CMK (cell line): ENCODE data around the gene ABLIM1.

ENCODE experiments used
- DNase-seq: peaks from one replicate; pipeline ENCODE4 v3.0.0-alpha.2; 2010; ENCODE audit warnings: low read depth

ABLIM1 gene

DNA sequence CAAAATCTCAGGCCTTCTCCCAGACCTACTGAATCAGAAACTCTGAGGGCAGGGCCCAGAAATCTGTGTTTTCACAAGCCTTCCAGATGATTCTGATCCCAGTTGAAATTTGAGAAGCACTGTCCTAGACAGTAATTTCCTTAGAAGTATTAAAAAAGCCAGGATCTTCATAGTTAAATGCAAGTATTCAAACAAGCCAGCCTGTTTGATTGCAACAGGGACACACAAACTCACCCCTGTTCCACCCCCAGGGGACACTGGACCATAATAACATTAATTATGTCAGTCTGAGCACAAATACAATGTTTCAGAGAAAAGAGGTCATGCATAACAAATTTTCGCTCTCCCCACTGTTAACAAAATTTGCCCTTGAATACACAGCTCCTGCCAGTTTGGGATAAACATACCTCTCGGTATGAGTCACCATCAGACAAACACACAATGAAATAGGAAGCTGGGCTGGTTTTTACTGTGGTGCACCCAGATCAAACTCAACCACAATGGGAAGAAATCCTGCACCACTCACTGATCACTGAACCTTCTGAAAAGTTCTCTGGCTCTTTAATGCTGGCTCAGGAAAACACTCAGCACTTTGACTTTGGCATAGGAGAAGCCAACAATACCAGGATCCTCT, 34.3 kb downstream of the ABLIM1 start:
- DNase-seq = no peak

DNA sequence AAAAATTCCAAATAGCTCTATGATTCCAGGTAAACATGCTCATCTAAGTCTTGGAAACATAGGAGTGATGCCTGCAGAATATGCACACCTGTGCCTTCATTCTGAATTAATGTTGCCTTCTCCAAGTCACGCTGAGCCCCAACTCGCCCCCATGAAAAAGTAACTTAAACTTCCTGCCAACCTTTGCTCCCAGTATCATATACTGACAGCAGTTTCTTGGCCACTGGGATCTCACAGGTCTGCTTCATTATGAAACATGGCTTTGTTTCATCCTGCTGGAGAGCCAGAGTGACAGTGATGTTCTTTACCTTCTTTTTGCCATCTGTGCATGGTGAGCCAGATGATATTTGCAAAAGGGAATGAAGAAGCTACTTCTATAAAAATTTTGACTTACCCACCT, 34.9 kb downstream of the ABLIM1 start:
- DNase-seq = no peak

DNA sequence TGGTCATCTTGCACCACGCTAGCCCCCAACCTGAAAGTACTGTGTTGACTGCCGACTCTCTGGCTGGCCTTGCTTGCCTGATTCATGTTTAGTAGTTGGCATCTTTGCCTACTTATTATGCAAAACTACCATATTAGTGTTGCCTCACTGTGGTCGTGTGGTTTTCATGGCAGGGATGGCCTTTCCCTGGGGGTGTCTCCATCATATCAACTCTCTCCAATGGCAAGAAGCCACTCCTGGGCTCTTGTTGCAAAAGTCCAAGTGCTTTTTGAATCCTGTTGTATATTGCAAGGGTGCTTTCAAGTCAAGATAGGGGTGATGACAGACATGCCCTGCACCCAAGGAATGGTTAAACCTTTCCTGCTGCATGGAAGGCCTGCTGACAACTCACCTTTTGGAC, 39.4 kb downstream of the ABLIM1 start:
- no peak for DNase-seq

DNA sequence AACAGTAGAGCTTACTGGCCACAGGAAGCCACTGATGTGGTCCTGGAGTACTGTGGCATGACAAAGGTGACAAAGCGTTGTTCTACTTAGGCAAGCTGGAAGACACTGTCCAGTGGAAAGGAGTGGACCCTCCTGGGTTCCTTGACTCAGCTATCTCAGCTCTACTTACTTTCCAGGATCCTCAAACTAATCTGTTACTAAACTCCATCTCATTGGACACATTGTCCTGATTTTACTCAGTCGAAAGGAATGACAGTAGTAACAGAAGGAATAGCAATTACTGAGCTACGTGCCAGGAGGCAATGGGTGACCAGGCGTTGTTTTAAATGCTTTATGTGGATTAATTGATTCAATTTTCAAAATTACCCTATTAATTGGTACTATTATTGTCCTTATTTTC, 41.6 kb downstream of the ABLIM1 start:
- DNase-seq = no peak

DNA sequence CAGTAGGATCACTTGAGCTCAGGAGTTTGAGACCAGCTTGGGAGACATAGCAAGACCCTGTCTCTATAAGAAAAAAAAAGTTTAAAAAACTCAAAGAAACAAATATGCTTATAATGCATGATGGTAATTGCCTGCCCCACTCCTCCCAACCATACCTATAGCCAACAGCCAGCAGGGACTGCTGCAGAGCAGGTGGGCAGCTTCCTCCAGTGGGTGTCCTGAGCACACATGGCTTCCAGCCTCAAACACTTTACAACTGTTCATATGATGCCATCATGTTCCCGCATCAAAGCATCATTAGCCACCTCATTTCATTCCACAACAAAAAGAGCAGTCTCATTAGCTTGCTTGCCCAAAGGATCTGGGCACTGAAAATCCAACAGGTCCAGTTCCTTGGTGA, 42.0 kb downstream of the ABLIM1 start:
- DNase-seq = no peak

DNA sequence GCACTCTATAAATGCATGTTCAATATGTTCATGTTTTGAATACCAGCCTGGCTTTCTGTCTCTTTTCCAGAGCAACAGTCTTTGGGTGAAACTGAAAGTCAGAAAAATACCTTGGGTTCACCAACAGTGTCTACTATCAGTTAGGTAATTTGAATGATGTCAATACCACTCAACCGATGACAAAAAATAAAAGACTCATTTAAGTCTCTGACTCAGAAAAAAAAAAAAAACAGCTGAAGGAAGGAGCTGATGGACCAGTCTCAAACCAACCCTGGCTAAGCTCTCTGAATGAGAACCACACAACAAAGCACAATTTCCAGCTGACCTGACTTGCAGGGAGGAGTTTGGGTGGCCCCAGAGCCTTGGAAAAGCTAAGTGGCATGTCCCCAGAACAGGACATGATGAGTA, 42.5 kb downstream of the ABLIM1 start:
- DNase-seq = no peak

DNA sequence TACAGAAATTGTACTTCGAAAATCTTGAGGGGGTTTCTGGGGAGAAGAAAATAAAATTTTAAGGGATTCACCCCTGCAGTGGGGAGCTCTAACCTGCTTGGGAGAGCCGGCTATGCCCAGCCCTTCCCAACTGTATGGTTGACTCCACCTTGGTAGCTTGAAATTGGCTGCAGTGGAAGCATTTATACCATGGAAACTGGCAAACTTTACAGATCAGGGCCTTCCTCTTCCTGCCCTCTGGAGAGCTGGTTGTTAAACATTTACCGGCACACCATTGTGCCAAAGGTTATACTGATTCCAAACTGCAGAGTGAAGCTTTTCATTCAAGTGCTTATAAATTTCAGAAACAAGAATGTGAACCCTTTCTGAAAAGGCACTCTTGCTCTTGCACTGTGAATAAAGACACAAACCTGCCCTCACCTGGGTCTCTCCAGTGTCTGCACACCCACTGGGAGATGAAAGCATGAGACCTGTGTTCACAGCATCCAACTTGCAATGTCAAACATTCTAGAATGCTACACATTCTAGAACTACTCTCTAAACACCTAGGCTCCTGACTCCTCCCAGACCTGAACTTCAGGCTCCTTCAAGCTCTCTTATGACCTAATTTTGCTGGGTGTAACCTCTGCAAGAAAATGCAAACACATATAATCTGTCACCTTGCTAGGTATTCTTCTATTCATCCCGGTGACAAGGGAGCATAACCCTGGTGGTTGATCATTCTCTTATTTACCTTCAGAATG, 44.7 kb downstream of the ABLIM1 start:
- no peak for DNase-seq

DNA sequence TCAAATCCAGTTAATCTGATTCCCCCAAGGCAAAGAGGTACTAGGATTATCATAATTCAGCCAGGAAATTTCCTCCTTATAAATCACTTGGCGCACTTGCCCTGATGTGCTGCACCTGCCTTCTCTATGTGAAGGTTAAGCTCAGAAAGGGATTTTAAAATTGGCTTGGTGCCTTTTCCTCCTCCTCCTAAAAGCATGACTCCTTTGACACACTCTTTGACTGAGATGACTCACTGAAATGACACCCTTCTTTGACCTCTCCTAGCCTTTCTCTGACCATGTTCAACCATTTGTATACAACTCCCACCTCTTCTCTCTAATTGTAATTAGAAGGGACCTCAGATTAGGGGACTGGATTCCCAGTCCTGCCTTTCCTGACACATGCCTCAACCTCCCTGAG, 46.5 kb downstream of the ABLIM1 start:
- no peak for DNase-seq

DNA sequence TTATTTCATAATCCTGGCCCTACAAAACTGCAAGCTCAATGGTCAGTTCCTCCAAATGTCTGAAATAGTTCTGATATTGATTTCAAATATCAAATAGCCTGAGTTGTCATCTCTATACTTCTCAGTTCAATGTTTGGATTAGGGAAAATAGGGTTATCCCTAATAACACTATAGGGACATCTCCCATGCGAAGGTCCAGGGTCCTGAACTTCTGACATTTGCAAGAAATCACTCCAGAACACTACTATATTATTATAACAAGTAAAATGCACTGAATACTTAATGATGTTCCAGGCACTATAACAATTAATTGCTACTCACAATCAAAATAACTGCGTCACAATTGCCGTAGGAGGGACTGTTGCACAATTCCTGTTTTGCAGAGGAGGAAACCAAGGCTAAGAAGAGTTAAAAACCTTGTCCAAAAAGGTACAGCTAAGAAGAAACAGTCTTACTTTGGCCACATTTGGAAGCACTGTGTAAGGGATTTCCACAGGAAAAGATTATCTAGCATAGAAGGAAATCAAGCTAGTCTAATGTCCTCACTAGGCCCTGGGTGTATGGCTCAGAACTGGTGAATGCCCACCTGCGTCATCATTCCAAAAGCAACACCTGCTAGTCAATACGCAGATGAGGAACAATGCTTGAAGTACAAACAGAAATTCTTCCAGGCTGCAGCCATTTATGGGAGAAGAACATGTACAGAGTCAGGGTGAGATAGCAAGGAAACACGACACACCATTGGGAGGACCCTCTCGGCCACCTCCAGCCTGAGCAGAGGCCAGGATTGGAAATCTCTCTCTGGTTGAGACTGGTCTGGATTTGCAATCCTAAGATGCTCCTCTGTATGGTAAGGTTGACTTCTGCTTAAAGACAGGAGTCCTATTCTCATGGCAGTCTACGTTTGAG, 48.3 kb downstream of the ABLIM1 start:
- no peak for DNase-seq

DNA sequence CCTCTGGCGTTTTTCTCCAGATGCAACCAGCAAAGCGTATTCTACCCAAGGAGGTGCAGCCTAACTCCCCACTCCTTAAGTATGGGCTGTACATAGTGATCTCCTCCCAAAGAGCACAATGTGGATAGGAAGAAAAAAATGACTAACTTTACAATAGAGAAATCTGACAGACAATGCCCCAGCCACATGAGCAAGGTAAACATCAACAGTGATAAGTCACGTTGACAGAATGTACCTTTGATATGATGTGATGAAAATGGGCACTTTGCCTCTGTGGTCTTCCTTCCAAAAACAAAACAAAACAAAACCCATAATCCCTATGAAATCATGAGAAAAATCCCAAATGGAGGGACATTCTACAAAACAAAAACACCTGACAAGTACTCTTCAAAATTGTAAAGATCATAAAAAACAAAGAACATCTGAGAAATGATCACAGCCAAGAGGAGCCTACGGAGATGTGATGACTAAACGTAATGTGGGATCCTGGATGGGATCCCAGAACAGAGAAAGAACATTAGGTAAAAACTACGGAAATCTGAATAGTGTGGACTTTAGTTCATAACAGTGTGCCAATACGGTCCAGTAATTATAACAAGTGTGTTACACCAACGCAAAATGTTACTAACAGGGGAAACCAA, 50.6 kb downstream of the ABLIM1 start:
- DNase-seq = no peak

DNA sequence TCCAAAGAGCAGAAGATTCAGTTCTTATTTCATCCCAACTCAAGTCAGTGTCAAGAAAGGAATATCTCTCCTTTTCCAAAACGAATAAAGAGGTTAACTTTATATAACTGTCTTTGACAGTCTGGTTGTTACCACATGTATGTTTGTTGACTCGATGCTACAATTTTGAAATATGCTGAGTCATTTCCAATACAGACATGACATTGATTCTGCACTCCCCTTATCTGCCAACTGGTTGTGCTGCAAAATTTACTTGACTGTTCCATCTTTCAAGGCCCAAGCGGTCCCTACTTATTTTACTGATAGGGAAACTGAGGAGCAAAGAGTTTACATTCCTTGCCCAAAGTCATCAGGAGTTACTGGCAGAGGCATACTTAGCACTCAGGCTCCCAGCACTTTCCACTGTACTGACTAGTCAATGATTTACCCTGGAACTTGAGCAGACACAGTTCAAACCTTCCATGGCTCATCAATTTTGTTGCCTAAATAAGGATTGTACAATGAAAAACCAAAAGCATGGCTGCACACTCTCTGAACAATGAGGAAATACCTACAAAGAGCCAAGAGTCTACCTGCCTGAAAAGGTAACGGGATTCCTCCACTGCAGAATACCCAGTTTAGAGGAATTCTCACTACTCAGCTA, 52.8 kb downstream of the ABLIM1 start:
- DNase-seq = no peak

DNA sequence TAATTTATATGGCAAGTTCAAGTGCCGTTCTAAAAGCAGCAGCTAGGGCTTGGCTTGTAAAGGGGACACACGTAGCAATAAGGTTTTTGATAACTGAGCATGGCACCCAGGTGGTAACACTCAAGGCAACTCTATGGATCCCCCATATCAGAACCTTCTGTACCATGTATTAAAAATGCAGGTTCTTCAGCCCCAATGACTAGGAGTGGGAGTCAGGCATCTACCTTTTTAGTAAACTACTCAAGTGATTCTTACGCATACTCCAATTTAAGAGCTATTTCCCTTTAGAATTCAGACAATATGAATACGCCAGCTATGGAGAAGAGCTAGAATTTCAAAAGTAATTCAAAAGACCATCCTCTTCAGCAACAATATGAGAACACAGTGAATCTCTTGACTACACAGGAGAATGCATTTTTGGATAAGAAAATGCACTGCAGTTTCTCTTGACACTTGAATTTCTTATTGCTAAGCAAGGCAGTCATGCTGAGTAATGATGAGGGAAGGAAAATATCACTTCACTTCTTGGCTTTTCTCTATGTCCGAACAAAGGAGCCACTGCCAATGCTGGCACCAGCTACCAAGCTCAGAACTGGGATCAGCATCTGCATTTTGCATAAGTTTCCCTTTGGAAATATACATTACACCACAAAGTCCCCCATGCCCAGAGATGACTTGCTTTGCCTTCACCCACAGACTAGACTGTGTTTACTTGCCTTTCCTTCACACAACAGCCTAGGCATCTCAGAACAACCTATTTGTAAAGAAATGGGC, 53.5 kb downstream of the ABLIM1 start:
- DNase-seq = no peak

DNA sequence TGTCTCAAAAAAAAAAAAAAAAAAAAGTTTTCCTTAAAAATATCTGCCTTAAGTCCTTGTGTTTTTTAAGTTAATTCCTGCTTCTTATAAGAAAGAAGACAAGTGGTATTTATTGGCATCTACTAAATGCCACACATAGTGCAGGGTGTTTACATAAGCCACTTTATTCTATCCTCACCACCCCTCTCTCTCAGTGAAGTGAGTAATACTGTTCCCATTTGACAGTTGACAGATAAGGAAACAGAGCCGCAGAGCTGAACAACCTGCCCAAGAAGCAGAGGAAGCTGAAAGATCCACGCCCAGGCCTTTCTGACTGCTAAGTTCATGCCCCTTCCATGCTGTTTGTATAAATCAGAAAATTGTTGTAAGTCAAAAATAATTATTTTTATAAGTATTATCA, 54.1 kb downstream of the ABLIM1 start:
- DNase-seq = peak; percentile 18

DNA sequence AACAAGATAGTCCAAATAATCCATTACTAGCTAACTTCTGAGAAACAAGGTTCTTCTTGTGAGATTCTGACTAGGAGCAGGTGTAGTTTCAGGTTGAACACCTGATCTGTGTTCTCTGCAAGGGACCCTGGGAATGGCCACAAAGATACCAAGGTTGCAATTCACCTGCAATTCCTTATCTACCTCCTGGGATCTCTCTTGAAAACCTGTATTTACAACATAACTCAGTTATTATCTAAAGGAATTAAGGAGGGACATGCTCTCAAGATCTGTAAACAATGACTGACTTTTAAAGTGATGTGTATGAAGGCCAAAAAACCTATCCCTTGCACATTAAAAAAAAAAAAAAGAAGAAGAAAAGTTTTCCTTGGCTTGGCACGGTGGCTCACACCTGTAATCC, 54.8 kb downstream of the ABLIM1 start:
- DNase-seq = no peak

DNA sequence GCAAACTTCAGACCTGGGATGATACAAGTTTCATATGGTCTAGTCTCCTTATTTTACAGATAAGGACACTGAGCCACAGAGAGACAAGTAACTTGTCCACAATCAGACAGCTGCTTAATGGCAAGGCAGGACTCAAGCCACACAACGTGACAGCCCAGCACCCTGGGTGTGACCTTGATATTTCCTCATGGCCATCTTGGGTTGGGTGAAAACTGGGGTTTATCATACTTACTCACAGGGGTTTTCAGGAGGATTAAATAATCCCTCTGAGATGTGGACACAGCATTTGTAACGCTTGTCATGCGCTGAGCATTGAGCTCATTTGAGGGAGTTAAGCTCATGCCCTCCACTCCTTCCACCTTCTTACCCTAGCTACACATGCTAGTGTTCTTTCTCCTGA, 58.0 kb downstream of the ABLIM1 start:
- no peak for DNase-seq

DNA sequence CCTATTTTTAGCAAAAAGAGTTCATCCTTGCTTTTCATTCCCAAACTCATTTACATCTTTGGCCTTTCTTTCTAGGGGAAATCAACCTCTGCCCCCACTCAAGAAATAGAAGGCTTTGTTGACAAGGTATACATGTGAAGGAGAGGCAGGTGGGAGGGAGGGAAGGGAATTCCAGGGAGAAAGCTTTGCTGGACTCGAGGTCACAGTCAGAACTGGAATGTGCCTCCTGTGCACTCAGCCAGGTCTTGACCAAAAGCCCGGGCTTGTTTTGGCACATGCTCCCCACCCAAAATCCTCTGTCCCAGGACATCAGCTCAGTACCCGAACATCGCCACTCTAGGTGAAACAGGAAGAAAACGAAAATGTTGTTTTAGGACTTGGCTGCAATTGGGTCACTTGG, 61.3 kb downstream of the ABLIM1 start:
- DNase-seq = no peak

DNA sequence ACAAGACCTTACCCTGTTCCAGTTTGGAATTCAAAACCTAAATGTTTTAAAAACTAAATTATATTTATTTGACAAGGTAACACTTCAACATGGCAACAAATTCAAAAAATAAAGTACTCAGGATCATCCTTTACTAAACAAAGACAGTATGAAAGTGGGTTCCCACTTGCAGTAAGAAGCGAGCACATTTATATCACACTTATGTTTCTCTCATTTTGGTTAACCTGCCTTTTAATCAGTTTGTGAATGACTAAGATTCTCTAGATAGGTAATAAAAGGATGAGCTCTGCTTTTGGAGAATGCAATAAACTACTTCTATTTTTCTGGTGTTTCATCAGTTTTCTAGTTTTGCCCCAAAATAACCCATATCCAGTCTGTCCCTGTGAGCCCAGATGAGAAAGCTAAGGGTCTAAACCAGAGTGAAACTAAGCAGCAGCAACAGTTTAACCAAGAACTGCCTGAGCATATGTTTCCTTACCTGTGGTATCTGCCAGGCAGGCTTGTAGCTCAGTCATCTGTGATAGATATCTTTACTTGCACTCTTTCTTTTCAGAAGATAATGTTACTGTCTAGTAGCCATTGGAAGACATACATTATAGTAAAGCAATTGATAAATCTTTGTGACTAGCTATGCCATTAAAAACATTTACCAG, 64.1 kb downstream of the ABLIM1 start:
- DNase-seq = no peak

DNA sequence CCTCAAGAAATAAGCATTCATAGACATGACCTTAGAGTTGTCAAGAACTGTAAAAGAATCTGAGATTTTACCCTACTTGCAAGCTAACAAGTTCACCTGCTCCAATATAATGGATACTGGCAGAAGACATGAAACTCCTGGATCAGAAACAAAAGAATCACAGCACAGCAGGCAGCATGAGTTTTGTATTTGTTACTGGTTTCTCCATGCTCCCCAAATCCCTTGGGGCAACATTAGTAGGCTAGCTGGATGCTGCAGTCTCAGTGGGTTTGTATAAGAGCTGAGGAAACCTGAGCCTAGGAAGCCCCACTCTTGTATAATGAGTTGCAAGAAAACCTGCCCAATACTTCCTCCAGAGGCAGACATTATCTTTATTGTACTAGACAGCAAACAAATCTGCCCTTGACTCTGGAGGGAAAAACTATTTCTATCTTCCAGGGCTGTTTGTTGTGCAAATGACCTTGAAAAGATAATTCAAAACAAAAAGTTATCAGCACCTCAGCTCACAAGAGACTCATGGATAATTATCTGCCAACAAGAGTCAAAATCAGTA, 64.8 kb downstream of the ABLIM1 start:
- DNase-seq = no peak

DNA sequence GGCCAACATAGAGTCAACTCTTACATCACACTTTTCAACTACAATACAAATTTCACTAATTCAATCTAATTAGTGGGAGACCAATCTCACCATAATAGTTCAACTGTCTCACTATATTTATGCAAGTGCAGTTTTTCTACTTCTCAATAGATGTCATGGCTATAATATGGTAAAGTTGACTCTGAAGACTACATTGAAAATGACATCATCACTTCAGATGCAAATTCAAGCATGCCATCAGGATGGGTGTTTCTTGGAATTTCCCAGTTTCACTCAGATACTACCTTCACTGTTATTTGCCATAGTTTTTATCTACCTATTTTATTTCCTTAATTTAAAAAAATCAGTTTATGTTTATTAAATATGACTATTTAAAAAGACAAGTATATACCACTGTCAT, 67.1 kb downstream of the ABLIM1 start:
- DNase-seq = no peak

DNA sequence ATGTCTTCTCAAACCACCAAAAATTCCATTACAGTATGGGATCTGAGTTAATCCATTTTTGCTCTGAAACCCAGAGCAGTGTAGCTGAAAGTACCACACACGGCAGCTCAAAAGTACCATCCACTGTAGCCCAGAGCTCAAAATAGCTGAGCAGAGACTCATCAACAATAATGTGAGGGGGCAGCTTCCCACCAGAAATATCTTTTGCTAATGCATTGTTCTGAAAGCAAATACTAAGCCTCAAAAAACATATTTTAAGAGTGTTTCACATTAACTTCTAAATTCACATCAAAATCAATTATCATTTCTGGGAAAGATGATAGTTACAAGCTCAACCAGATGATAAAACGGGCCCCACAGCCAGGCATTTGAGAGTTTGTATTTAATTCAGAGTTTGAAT, 73.7 kb downstream of the ABLIM1 start:
- no peak for DNase-seq
